Transverse colon (tissue), 4 donors: ENCODE measurements around the gene GALNT17.

ENCODE experiments used
- CTCF ChIP-seq, 5 experiments: fragments of 200-600 bp in 3 of 5; fragments of 450-650 bp in 2 of 5; sonication (generic) in 3 of 5; IDR thresholded peaks; 1 replicate in 2 of 5; 2 replicates in 3 of 5; pipeline ENCODE4 v1.5.1; 2016 to 2017; ENCODE audit warnings: antibody characterized with exemption in 5 of 5, inconsistent platforms in 3 of 5, mild to moderate bottlenecking in 2 of 5, moderate library complexity in 1 of 5
- POLR2A ChIP-seq: fragments of 450-650 bp; IDR thresholded peaks from one replicate; pipeline ENCODE4 v1.6.1; 2016; ENCODE audit warnings: antibody characterized with exemption, mild to moderate bottlenecking, moderate library complexity
- POLR2AphosphoS5 ChIP-seq, 3 donors: sonication (generic); formaldehyde crosslinking; IDR thresholded peaks; one replicate each; pipeline ENCODE4 v1.6.1; 2016; ENCODE audit warnings: antibody characterized with exemption in 3 of 3

GRCh38 chr7:71473366-71473967 lies 341.5 kb downstream of the GALNT17 start:
- no peak for TF ChIP-seq POLR2AphosphoS5 (IDR thresholded peaks at IDR 0.05)
- TF ChIP-seq CTCF (IDR thresholded peaks at IDR 0.05) = no peak
- no peak for TF ChIP-seq POLR2A
